ENCODE data around the gene PTPRB.
"Not testable (repeated sequence)": the region's sequence is repeated elsewhere in the genome, so short reads cannot be mapped to it uniquely, and the experiment has no call there.

Gene PTPRB

DNA sequence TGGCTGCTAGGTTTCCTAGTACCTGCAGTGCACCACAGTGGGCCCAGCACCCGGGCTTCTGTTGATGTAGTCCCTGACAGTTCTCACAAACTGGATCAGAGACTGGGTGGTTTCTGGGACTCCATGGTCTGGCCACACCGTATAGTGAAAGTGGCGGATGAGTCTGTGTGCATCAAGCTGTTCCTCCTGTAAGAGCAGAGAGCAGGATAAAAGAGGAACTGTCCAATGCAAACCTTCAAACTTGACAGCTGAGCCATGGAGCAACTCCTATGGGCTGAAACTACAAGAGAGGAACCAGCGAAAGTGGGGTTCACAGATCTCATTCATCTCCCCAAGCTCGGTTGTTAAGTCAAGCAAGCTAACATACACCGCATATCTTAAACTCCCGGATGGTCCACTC, 102.8 kb downstream of the PTPRB start:
- no peak for DNase-seq

DNA sequence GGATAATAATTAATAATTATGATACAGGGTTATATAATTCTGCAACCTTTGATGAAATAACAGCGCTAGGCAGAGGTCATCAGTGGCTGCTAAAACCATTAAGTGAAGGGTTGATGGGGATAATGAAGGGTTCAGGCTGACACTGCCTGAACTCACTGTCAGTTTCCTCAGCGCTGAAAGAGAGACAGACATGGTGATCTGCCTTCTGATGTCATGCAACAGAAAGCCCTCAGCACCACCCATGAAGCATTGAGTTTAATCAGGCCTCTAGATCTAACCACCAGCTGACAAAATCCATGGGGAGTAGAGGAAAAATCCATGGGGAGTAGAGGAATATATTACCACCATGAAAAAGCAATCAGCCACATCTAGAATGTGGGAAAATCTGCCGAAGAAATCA, 107.6 kb downstream of the PTPRB start:
- no peak for DNase-seq

DNA sequence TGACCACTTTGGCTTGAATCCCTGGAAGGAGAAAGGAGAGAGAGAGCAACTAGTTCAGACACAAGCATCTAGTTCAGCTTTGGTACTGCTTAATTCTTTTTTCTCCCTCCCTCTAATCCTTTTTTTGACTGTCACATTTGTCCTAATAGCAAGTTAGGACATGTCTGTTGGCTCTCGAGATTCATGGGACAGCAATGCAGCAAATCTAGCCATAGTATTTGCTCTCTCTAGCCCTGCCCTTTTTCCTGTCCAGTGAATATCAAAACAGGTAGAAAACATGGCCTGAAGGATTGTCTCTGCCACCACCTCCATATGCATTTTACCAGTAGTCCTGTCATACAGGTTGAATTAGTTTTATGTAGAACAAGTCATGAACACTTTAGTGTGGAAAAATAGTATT, 116.4 kb downstream of the PTPRB start:
- no peak for DNase-seq

DNA sequence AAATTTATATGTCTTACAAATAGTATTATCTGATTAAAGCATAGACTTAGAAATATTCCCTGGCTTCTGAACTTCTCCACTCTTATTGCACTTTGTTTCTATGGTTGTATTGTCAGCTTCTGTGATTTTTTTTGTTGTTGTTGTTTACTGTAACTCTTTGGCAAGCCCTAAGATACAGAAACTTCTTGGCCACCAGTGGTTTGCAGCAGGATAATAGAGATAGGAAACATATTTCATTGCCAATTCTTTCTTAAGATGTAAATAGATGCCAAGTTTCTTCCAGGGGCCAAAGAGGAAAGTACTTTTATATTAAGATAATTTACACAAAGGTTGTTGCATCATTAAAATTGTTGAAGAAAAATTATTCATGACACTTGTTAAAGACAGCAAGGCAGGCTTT, 123.8 kb downstream of the PTPRB start:
- DNase-seq: no peak

DNA sequence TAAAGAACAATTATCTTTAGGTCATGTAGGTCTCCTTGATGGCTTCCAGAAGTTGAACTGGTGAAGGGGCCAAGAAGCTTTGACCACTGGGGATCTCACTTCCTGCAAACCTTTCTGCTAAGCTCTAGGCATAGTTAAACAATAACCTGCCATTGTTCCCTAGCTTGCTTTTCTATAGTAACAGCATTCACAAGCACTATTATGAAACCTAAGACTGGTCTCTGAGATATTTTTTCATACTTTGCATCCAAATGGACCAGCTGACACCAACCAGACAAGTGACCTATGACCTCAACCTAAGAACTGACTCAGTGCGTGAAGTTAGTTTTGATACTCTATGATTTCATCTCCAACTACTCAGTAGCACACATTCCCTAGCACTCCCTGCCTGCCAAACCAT, 129.1 kb downstream of the PTPRB start:
- no peak for DNase-seq

DNA sequence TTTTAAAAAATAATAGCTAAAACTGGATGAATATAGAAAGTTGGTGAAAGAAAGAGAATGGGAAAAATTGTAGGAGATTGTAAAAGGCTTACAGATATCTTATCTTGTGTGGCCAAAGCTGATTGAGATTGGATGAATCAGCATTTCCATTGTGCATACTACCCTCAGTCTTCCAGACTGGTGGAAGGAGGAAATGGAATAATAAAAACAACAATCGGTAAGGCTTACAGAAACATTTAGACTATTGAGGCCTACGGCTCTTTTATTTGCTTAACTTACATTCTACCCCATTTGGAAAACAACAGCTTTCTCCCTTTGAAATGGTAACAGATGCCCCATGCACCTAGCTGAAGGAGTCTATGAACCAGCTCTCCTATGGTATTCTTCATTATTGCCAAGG, 129.8 kb downstream of the PTPRB start:
- no peak for DNase-seq

DNA sequence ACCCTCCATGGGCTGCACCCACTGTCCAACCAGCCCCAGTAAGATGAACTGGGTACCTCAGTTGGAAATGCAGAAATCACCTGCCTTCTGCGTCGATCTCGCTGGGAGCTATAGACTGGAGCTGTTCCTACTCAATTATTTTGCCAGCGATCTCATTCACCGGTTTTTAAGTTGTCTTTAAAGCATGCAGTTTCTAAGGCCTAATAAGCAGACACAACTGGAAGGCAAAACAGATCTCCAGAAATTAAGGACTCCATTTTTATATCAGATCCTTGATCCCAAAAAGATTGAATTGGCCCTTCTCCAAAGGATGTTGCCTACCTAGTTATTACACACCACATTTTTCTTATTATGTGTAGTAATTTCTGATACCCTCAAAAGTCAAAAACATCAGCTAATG, 139.7 kb downstream of the PTPRB start:
- no peak for DNase-seq

DNA sequence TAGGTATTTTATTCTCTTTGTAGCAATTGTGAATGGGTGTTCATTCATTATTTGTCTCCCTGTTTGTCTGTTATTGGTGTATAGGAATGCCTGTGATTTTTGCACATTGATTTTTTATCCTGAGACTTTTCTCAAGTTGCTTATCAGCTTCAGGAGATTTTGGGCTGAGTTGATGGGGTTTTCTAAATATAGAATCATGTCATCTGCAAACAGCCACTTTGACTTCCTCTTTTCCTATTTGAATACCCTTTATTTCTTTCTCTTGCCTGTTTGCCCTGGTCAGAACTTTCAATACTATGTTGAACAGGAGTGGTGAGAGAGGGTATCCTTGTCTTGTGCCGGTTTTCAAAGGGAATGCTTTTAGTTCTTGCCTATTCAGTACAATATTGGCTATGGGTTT, 144.3 kb downstream of the PTPRB start:
- DNase-seq: not testable (repeated sequence)

DNA sequence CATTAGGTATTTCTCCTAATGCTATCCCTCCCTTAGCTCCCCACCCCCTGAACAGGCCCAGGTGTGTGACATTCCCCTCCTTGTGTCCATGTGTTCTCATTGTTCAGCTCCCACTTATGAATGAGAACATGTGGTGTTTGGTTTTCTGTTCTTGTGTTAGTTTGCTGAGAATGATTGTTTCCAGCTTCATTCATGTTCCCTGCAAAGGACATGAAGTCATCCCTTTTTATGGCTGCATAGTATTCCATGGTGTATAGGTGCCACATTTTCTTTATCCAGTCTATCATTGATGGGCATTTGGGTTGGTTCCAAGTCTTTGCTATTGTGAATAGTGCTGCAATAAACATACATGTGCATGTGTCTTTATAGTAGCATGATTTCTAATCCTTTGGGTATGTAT, 146.3 kb downstream of the PTPRB start:
- DNase-seq: not testable (repeated sequence)

DNA sequence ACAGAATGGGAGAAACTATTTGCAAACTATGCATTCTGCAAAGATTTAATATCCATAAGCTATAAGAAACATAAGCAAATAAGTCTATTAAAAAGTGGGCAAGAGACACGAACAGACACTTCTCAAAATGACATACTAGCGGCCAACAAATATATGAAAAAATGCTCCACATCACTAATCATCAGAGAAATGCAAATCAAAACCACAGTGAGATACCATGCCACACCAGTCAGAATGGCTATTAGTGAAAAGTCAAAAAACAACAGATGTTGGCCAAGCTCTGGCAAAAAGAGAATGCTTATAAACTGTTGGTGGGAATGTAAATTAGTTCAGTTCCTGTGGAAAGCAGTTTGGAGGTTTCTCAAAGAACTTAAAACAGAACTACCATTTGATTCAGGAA, 149.8 kb downstream of the PTPRB start:
- no peak for DNase-seq

DNA sequence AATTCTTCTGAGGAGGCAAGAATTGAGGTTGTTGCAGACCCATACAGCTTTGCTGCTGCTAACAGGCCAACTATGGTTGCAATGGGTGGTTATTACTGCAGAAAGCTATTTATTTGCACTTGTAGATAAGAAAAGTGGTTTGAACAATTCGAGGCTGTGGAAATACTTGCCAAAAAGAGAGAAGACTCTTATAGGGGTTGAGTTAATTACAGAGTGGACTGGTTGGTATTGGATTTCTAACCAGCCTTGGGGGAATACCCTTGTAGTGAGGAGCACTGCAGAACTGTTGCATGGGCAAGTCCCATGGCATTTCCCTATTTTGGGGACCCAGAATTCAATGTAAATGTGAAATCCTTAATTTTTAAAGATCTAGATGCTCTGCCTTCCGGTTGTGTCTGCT, 150.6 kb downstream of the PTPRB start:
- no peak for DNase-seq

DNA sequence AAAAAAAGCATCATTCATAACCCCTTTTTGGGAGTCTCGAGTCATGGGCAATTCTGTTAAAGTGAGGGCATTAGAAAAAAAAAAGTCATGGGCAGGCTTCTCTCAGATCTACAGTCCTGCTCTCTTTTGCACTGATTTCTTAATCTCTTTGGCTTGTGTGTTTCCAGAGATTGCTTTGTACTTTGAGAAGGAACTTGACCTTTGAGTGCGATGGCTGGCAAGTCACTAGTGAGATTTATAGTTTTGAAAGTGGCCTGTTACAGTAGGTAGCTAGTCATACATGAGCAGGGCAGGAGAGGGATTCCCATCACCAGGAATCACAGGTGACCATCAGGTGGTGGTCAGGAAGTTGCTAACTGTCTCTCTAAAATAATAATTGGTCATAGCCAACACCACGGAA, 151.5 kb downstream of the PTPRB start:
- DNase-seq: no peak

DNA sequence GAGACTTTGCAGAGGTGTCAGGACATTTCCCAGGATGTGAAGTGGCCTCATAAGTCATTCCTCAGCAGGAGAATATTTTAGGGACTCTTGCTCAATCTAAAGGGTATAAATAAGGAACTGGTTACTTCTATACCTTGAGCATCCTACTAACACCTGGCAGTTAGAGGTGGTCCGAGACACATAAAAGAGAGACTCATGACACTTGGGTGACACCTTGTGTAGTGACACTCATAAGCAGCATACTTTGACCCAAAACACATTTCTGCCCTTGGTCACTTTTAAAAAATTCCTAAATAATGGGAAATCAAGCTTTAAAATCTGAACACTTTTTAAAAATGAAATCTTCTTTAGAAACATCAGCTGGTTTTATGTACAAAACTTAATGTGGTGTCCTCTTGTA, 152.8 kb downstream of the PTPRB start:
- no peak for DNase-seq

DNA sequence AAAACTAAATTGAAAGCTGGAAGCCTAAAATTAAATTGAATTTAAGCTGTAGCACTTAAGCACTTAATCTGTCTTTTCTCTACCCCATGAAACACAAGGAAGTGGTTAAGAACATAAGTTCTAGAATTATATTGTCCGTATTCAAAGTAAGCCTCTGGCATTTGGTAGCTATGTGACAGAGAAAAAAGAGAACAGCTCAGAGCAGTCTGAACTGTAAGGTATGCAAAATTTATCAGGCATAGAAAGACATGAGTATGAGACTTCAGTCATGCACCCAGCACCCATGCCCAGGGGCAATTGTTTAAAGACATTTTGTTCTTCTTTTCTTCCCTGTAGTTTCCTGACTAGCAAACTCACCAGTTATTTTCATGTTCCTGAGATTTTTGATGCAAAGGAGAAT, 154.5 kb downstream of the PTPRB start:
- no peak for DNase-seq

DNA sequence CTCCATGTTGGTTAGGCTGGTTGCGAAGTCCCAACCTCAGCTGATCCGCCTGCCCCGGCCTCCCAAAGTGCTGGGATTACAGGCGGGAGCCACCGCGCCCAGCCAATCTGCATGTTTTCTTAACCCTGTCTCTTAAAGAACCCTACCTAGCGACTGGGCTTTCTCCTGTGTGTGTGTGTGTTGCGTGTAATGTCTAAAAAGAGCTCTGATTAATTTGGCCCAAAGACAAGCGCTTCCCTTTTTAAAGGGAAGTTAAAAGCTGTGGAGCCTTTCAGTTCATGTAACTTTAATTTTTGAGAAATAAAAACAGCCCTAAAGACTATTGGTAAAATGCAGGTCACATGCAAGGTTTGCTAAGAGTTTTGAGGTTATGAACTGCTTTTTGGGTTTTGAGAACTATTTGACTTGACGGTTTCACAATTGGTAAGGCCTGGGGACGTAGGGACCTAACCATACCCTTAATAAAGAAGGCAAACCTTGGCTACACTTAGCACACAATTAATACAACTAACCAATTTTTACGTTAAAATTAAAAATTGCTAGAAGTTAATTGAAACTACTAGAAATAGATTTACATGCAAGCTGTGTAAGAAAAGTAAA, 167.9 kb downstream of the PTPRB start:
- no peak for DNase-seq

DNA sequence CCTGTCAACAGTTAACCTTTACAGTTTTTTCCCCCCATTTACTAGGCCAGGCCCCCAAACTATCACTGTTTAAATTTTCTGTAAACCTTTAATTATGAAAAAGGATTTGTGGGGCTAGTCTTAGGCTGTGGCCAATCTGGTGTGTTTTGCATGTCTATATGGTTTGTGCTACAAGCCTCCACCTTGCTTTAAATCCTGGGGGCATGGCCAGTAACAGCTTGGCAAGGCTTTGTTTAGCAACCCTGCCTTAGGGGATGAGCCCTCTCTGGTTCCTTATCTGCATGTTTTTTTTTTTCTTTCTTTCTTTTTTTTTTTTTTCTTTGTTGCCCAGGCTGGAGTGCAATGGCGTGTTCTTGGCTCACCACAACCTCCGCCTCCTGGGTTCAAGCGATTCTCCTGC, 168.5 kb downstream of the PTPRB start:
- DNase-seq: no peak

DNA sequence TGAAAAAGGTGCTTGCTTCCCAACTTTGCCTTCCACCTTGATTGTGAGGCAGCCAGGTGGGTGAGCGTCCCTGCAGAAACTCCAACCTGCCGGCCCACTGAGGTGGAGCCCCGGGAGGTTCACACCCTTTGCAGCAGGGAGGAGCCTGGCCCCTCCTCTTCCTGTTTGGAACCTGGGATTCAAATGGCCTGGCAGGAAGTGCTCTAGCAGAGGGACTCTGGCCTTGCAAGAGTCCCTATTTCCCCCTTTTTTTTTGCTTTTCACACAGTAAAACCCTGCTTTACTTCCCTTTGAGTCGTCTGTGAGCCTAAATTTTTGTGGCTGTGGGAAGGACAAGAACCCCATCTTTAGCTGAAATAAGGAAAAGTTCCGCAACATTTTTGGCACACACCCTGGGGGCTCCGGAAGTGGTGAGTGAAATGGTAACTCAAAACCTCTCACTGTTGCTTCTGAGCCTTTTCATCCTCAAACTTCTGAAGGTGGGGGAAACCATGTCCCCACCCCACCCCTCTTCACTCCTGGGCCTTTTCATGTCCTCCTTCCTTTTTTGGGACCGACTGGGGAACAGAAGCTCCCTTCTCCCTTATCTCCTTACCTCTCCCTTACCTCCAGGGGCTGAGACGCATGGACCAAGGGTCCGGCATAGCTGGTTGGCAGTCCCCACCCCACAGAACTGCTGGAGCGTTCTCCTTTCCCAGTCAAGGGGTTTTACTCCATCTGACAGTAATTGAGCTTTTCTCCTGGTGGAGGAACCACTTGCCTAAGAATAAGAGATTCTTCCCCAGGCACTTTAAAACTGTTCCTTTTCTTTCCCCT, 169.1 kb downstream of the PTPRB start:
- DNase-seq: no peak

DNA sequence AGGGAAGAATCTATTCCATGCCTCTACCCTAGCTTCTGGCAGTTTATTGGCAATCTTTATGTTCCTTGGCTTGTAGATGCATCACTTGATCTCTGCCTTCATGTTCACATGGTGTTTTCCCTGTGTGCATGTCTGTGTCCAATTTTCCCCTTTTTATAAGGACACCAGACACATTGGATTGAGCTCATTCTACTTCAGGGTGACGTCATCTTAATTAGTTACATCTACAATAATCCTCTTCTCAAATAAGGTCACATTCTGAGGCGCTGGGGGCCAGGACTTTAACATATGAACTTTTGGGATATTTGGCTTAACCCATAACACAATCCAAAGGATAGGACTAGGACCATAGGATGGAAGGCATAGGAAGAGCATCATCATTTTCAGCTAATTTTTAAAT, 169.8 kb downstream of the PTPRB start:
- DNase-seq: no peak

DNA sequence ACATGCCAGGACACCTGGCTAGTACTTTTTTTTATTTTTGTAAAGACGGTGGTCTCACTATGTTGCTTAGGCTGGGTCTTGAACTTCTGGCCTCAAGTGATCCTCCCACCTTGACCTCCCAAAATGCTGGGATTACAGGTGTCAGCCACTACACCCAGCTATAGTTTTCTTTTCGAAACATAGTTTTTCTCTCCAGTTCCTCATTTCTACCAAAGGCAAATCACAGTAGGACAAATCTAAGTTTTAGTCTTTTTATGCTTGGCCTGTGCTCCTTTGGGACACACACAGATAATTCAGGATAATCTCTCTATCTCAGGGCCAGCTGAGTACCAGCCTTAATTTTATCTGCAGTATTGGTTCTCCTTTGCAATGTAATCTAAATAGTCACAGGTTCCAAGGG, 170.5 kb downstream of the PTPRB start:
- DNase-seq: no peak

All from NCI-H1092 treated with DMSO at 0.1 percent for 48 hours (cell line).